ENCODE measurements around the gene SELENOP.

SELENOP gene

DNA sequence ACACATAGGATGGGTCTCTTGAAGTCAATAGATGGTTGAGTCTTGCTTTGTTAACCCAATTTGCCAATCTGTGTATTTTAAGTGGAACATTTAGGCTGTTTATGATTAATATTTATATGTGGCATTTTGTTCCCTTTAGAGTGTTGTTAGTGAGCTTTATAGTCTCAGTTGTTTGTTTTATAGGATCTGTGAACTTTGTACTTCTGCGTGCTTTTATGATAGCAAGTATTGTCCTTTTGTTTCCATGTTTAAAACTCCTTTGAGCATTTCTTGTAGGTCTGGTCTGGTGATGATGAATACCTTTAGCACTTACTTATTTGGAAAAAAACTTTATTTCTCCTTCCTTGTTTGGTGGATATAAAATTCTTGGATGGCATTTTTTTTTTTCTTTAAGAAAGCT is 23.8 kb downstream of the SELENOP start:
- no peak for DNase-seq

- DNase-seq = no peak
These were observed 24.6 kb downstream of the SELENOP start for GRCh38 chr5:42787073-42787472.

- no peak for DNase-seq
These were observed 25.9 kb downstream of the SELENOP start for GRCh38 chr5:42785756-42786155.

DNA sequence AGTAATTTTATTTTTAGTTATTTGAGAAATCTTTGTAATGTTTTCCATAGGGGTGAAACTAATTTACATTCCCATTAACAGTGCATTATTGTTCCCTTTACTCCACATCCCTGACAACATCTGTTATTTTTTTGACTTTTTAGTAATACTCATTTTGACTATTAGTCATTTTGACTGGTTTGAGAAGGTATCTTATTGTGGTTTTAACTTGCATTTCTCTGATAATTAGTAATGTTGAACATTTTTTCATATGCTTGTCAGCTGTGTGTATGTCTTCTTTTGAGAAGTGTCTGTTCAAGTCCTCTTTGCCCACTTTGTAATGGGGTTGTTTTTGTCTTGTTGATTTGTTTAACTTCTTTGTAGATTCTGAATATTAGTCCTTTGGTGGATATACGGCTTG is 27.6 kb downstream of the SELENOP start:
- no peak for DNase-seq

DNA sequence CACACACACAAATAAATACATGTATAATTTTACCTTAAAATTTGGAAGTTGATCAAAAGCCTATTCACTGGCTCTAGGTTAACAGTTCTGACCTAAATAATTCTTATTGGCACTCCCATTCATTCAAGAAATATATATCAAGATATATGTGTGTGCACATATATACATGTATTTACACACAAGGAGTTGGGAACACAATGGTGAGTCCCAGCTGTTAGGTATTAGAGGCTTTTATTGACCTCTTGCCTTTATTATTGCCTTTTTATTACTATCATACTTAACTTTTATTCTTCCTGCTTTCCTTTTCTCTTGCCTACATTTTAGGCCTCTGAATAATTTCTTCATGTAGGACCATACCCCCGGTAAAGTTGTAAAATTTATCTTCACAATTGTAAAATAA is 30.1 kb downstream of the SELENOP start:
- DNase-seq = no peak

GRCh38 chr5:42779083-42779482 is 32.6 kb downstream of the SELENOP start:
- no peak for DNase-seq

- DNase-seq = no peak
These were observed 39.3 kb downstream of the SELENOP start for GRCh38 chr5:42772265-42772993.

DNA sequence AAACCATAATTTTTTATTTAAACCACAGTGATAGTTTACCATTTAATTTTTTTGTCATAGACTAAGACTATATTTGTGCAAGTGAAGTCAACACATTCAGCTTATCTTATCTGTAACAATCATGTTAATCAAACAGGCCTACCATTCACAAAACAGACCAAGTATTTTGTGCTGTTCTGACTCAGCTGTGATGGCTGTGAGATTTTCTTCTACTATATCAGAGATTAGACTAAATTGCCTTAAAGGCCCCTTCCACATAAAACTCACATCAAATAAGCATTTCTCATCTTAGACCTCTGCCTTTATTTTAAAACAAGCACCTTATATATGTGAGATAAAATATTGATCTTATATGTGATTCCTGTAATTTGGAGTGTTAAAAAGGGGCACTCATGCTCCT is 41.7 kb downstream of the SELENOP start:
- DNase-seq = no peak

GRCh38 chr5:42768106-42768504 is 43.6 kb downstream of the SELENOP start:
- DNase-seq = no peak

- DNase-seq = no peak
These were observed 44.1 kb downstream of the SELENOP start for GRCh38 chr5:42767491-42768105.

GRCh38 chr5:42761791-42762190 is 49.9 kb downstream of the SELENOP start:
- no peak for DNase-seq

- DNase-seq = no peak
These were observed 51.3 kb downstream of the SELENOP start for GRCh38 chr5:42760426-42760825.

- DNase-seq = no peak
These were observed 52.2 kb downstream of the SELENOP start for GRCh38 chr5:42759456-42759855.

GRCh38 chr5:42756606-42757601 is 54.8 kb downstream of the SELENOP start, which contains the start of gene CCDC152:
TSS of gene CCDC152 (plus strand) at chr5:42756818. CDS start at chr5:42759122, 2,304 bp downstream.
- DNase-seq = peak; percentile 80

DNA sequence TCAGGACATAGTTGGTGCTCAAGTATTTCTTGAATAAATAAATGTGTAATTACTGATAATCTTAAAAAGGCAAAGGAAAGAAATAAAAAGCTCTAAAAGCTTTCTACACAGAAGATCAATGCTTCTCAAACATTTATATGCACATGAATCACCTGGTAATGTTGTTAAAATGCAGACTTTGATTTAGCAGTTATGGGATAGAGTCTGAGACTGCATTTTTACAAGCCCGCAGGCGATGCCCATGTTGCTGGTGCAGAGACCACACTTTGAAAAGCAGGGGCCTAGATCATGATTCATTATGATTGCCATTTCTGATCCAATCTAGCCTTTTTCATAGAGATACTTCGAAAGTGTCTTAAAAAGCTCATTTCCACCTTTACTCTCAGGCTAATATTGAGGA is 58.6 kb downstream of the SELENOP start:
- DNase-seq = no peak

- DNase-seq = no peak
These were observed 60.6 kb downstream of the SELENOP start for GRCh38 chr5:42751044-42751443.

- no peak for DNase-seq
These were observed 61.2 kb downstream of the SELENOP start for GRCh38 chr5:42750507-42750906.
